GM21528 (cell line): Measurements from ENCODE around the gene BZW1.

ENCODE experiments used
- ATAC-seq: cut with Tn5 transposase; IDR thresholded peaks from one replicate; pipeline ENCODE4 v1.9.1; 2021; ENCODE audit warnings: mild to moderate bottlenecking, moderate library complexity; ENCODE audit not compliant: unreplicated experiment, low FRiP score

BZW1 gene

GRCh38 chr2:200869014-200869413 is 57.3 kb downstream of the BZW1 start:
- no peak for ATAC-seq

DNA sequence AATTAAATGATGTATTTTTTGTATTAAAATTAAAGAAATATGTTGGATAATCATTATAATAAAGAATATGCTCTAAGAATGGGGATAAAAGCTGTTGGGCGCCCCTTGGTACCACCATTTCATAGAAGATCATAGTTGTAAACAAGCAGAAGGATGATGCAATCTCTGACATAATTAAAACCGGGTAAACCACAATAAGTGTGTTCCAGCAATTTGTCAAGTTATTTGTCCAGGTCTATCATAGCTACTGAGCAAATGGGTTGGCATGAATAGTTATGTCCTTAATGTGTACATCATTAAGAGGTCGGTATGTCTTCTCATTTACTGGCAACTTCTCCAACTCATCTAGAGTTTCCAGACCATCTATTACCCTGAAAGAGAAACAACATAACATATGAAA is 59.4 kb downstream of the BZW1 start:
- no peak for ATAC-seq

- ATAC-seq, result no peak
Observed at GRCh38 chr2:200873560-200873959, 61.9 kb downstream of the BZW1 start.
